IMR-90 (cell line): ENCODE measurements around the gene DNMT3L. TPM values are rescaled to one million over a fixed set of nuclear protein-coding genes. Genes with fewer than 3 reads are reported as not detected.
"Not testable (repeated sequence)": the region's sequence is repeated elsewhere in the genome, so short reads cannot be mapped to it uniquely, and the experiment has no call there.

Experiments
- ATAC-seq: fragments of 200-7000 bp; cut with Tn5 transposase; 2 replicates; pipeline ENCODE4 v1.9.1; 2020; ENCODE audit warnings: low read depth, mild to moderate bottlenecking, moderate library complexity
- BruUV-seq: library from RNA; stranded (reverse); fragments of 400-500 nt; replicated peaks from 2 replicates; lab custom pipeline; 2021; lab: Mats Ljungman, UMichigan
- CTCF ChIA-PET: fragments of 300-600 bp; formaldehyde crosslinking; extraction: SDS; loops from one replicate; lab custom pipeline; 2021; ENCODE audit warnings: antibody characterized with exemption; lab: Yijun Ruan, JAX
- POLR2A ChIA-PET: fragments of 300-600 bp; sonication (Branson Sonifier 250); formaldehyde crosslinking; loops from one replicate; lab custom pipeline; 2022; ENCODE audit warnings: antibody characterized with exemption; ENCODE audit not compliant: unreplicated experiment; lab: Charles Lee
- DNase-seq: peaks from one replicate; pipeline ENCODE4 v3.0.0; 2013
- H2AFZ ChIP-seq: replicated peaks from 2 replicates; pipeline ENCODE3; 2013; ENCODE audit warnings: low read length, mild to moderate bottlenecking; ENCODE audit not compliant: poor library complexity
- H2AK5ac ChIP-seq: 2 replicates; pipeline ENCODE4 v1.6.1; 2013; ENCODE audit warnings: low read depth, low read length, inconsistent platforms
- H2AK9ac ChIP-seq: replicated peaks from 2 replicates; pipeline ENCODE3; 2013; ENCODE audit warnings: mild to moderate bottlenecking, low read depth, low read length, moderate library complexity; ENCODE audit not compliant: poor library complexity
- H2BK120ac ChIP-seq: 2 replicates; pipeline ENCODE4 v1.6.1; 2013; ENCODE audit warnings: low read depth, low read length, inconsistent platforms
- H2BK15ac ChIP-seq: 3 replicates; pipeline ENCODE4 v1.6.1; 2013; ENCODE audit warnings: low read depth, low read length, inconsistent platforms
- H2BK20ac ChIP-seq: 2 replicates; pipeline ENCODE4 v1.6.1; 2013; ENCODE audit warnings: low read depth, mild to moderate bottlenecking, inconsistent platforms, low read length, moderate library complexity
- H2BK5ac ChIP-seq: 2 replicates; pipeline ENCODE4 v1.6.1; 2013; ENCODE audit warnings: mild to moderate bottlenecking, low read depth, low read length, inconsistent platforms; ENCODE audit not compliant: poor library complexity, severe bottlenecking
- H3K14ac ChIP-seq: replicated peaks from 2 replicates; pipeline ENCODE4 v1.6.1; 2013; ENCODE audit warnings: low read depth, low read length, inconsistent platforms
- H3K18ac ChIP-seq: 2 replicates; pipeline ENCODE4 v1.6.1; 2013; ENCODE audit warnings: low read depth, low read length, control low read depth
- H3K23ac ChIP-seq: 2 replicates; pipeline ENCODE4 v1.6.1; 2013; ENCODE audit warnings: low read depth, low read length, inconsistent platforms
- H3K27ac ChIP-seq: 2 replicates; pipeline ENCODE4 v1.5.1; 2013; ENCODE audit warnings: mild to moderate bottlenecking, control low read depth, low read length; ENCODE audit not compliant: insufficient read depth
- H3K27me3 ChIP-seq: 2 replicates; pipeline ENCODE4 v1.6.1; 2013; ENCODE audit warnings: low read length; ENCODE audit not compliant: control insufficient read depth, insufficient read depth
- H3K36me3 ChIP-seq: 2 replicates; pipeline ENCODE4 v1.6.1; 2013; ENCODE audit warnings: low read length, mixed read lengths; ENCODE audit not compliant: control insufficient read depth, insufficient read depth
- H3K4ac ChIP-seq: 2 replicates; pipeline ENCODE4 v1.6.1; 2013; ENCODE audit warnings: low read depth, low read length, inconsistent platforms
- H3K4me1 ChIP-seq: 2 replicates; pipeline ENCODE4 v1.6.1; 2013; ENCODE audit warnings: low read length, mixed read lengths; ENCODE audit not compliant: control insufficient read depth, insufficient read depth
- H3K4me2 ChIP-seq: 2 replicates; pipeline ENCODE4 v1.6.1; 2013; ENCODE audit warnings: low read depth, mild to moderate bottlenecking, control low read depth, low read length, moderate library complexity
- H3K4me3 ChIP-seq: 2 replicates; pipeline ENCODE4 v1.5.1; 2013; ENCODE audit warnings: low read depth, mild to moderate bottlenecking, control low read depth, low read length, moderate library complexity; ENCODE audit not compliant: insufficient read depth
- H3K56ac ChIP-seq: 2 replicates; pipeline ENCODE4 v1.6.1; 2013; ENCODE audit warnings: low read length, inconsistent platforms; ENCODE audit not compliant: insufficient read depth; ENCODE audit errors: extremely low read depth
- H3K79me1 ChIP-seq, 2 experiments: 2 replicates each; pipeline ENCODE4 v1.6.1; 2013; ENCODE audit warnings: low read length in 2 of 2, inconsistent platforms in 1 of 2, low read depth in 1 of 2
- H3K9ac ChIP-seq: 2 replicates; pipeline ENCODE4 v1.6.1; 2013; ENCODE audit warnings: low read depth, low read length, control low read depth
- H3K9me1 ChIP-seq: 2 replicates; pipeline ENCODE4 v1.6.1; 2013; ENCODE audit warnings: low read length, inconsistent platforms; ENCODE audit not compliant: insufficient read depth
- H3K9me3 ChIP-seq: 2 replicates; pipeline ENCODE4 v1.6.1; 2013; ENCODE audit warnings: low read length; ENCODE audit not compliant: control insufficient read depth, insufficient read depth
- H4K20me1 ChIP-seq: 2 replicates; pipeline ENCODE4 v1.6.1; 2013; ENCODE audit warnings: low read length, inconsistent platforms; ENCODE audit not compliant: insufficient read depth
- H4K5ac ChIP-seq: 2 replicates; pipeline ENCODE4 v1.6.1; 2013; ENCODE audit warnings: mild to moderate bottlenecking, low read depth, low read length, control low read depth
- H4K8ac ChIP-seq, 2 experiments: 2 replicates each; pipeline ENCODE4 v1.6.1; 2013; ENCODE audit warnings: low read depth in 2 of 2, low read length in 2 of 2, control low read depth in 1 of 2, inconsistent platforms in 1 of 2
- H4K91ac ChIP-seq: 2 replicates; pipeline ENCODE4 v1.6.1; 2013; ENCODE audit warnings: low read depth, low read length, inconsistent platforms; ENCODE audit not compliant: insufficient read depth
- WGBS, 2 experiments: methylation state at CpG; one replicate each; pipeline versions ENCODE4 v1.1.5 to v1.1.7; 2013; ENCODE audit warnings: missing lambda C conversion rate in 2 of 2; ENCODE audit not compliant: insufficient read length in 1 of 2; ENCODE audit errors: extremely low coverage in 2 of 2; 5-methylcytosine and 5-hydroxymethylcytosine counted together
- dilution Hi-C: fragments of 300-500 bp; cut with HindIII; formaldehyde crosslinking; loops from one replicate; pipeline ENCODE4 v1.14.3; 2018; ENCODE audit warnings: low sequenced_read_pairs; ENCODE audit not compliant: unreplicated experiment
- in situ Hi-C: fragments of 300-500 bp; cut with MboI; formaldehyde crosslinking; loops from 3 replicates; pipeline ENCODE4 v1.14.3; 2019; ENCODE audit warnings: low sequenced_read_pairs, inconsistent platforms, mixed read lengths
- intact Hi-C: fragments of 100-400 bp; cut with micrococcal nuclease; formaldehyde crosslinking; loops from 2 replicates; pipeline ENCODE4 v1.10.0; 2022
- polyA plus RNA-seq, 3 experiments: library from polyadenylated mRNA; depleted of rRNA; stranded (reverse); fragments of >200 nt; gene quantifications; 2 replicates each; pipeline ENCODE4 v1.2.3, GENCODE V29; 2012; ENCODE audit warnings: low replicate concordance in 1 of 3
- total RNA-seq: library from RNA; depleted of rRNA; stranded (reverse); fragments of >200 nt; gene quantifications from 2 replicates; pipeline ENCODE4 v1.2.3, GENCODE V29; 2012
- TF ChIP-seq, protein P1 (sequence below): fragments of 150-350 bp; IDR thresholded peaks from 2 replicates; pipeline ENCODE4 v1.6.1; 2016; ENCODE audit warnings: low read depth, mild to moderate bottlenecking, low read length, moderate library complexity, borderline replicate concordance

Gene DNMT3L
- total and polyA plus RNA-seq, 2 of the 4 experiments (the other 2 are of a cell fraction) = not detected

DNA sequence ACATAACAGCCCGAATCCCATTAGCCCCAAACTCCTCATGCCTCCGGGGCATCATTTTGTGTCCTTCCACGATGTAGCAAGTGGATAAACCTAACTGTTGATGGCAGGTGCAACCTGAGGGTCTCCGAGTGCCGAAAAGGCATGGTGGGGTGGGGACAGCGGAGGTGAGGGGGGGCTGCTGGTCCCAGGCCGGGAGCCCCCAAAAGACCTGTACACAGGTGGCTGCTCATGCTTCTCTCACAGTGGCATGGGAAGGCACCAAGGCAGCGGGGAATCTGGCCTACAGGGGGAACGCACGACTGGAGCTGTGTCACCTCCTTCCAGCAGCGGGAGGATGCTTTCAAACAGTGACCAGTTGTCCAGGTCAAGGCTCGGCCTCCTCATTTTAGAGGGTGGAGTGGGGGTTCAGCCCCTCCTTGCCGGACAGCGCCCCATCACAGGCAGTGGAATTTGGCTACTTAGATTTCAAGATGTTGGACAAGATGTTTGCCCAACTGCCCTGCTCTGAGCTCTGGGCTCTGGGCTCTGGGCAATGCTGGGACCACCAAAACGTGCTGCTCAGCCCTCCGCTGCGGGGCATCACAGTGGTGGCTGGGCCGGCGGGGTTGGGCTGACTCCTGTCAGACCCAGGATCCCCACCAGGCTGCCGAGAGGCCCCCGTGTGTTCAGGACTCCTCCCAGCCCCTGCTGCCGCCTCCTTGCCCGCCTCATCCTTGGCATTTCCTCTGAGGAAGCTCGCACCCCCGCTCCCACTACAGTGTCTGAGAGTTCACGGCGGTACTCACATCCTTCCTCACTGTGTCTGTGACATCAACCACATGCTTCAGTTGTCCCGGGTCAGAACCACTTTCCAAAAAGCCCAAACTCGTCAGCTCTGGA is 7.6 kb downstream of the DNMT3L start (continued):
- TF ChIP-seq, protein P1, sequence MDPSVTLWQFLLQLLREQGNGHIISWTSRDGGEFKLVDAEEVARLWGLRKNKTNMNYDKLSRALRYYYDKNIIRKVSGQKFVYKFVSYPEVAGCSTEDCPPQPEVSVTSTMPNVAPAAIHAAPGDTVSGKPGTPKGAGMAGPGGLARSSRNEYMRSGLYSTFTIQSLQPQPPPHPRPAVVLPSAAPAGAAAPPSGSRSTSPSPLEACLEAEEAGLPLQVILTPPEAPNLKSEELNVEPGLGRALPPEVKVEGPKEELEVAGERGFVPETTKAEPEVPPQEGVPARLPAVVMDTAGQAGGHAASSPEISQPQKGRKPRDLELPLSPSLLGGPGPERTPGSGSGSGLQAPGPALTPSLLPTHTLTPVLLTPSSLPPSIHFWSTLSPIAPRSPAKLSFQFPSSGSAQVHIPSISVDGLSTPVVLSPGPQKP = no peak

DNA sequence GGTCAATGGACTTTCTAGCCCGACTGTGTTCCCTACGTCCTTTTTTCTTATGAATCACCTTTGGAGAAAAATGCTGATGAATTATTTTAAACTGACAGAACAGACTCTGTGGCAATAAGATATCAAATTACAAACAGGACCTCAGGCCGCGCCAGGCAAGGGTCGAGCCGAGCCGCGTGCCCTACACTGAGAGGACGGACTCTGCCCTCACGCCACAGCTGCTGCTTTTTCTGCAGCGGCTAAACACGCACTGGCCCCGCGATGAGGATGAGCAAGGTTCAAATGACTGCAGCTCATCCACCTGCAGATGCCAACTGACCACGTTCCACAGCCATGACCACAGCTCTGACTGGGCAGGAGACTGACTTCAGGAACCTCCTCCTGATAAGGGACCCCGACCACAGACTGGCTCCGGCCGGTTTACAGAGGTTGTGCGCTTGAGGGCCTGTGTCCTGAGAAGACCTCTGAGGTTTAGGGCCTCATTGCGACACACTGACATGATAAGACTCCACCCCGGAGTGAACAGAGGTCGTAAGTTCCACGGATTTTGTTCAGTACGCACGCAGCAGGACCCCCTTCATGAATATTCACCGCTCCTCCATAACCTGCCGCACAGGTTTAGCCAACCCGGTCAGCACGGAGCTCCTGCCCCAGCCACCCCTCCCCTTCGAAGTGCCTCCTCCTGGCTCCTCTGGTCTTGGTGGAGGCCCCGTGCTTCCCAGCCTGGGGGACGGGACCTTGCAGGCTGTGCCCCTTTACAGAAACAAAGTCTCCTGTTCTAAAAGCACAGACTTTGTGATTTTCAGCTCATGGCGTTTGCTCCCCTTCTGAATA is 12.3 kb downstream of the DNMT3L start:
- in situ Hi-C loops, dilution Hi-C loops, H4K91ac ChIP-seq, H3K56ac ChIP-seq, H3K14ac ChIP-seq, POLR2A ChIA-PET, H3K27ac ChIP-seq, H2AFZ ChIP-seq, H2AK9ac ChIP-seq, intact Hi-C loops, H2BK20ac ChIP-seq, CTCF ChIA-PET, H4K5ac ChIP-seq, DNase-seq, H3K9ac ChIP-seq, H3K4ac ChIP-seq, H2BK120ac ChIP-seq, H3K4me3 ChIP-seq, H4K20me1 ChIP-seq, H3K36me3 ChIP-seq, H4K8ac ChIP-seq, H3K27me3 ChIP-seq, H3K4me1 ChIP-seq, H3K18ac ChIP-seq, H3K4me2 ChIP-seq, H2BK5ac ChIP-seq, H2AK5ac ChIP-seq, H3K9me1 ChIP-seq, H3K9me3 ChIP-seq, H3K23ac ChIP-seq, H3K79me1 ChIP-seq, H2BK15ac ChIP-seq, BruUV-seq: not testable (repeated sequence)
- peak; percentile 57 for ATAC-seq
- no CpG with 5 or more reads among the region's 33 CpGs for WGBS, 2 experiments

DNA sequence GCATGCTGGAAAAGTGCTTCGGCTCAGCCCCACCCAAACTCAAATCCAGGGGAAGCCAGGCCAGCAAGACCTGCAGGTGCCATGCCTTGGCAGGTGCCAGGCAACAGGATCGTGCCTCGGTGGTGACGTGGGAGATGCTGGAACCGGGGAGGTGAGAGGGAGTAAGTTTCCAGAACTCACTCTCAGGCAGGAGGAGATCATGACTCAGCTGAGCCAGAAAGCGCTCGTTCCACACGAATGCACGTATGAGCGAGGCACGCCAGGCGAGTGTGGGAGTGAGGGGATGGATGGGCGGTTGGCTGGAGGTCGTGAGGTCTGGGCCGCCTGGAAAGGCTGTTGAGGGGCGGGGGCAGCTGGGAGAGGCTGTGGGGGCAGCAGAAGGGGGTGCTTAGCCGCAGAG is 13.8 kb downstream of the DNMT3L start:
- H3K4ac ChIP-seq, H2BK20ac ChIP-seq, POLR2A ChIA-PET, H2BK120ac ChIP-seq, H3K23ac ChIP-seq, H4K20me1 ChIP-seq, H2AK9ac ChIP-seq, DNase-seq, in situ Hi-C loops, H4K91ac ChIP-seq, H3K18ac ChIP-seq, H3K79me1 ChIP-seq, ATAC-seq, H3K27me3 ChIP-seq, H4K5ac ChIP-seq, CTCF ChIA-PET, H3K9me1 ChIP-seq, H3K9me3 ChIP-seq, H3K56ac ChIP-seq, H2AFZ ChIP-seq, H3K4me2 ChIP-seq, H3K14ac ChIP-seq, BruUV-seq, dilution Hi-C loops, intact Hi-C loops, H3K4me3 ChIP-seq, H2BK15ac ChIP-seq, H2BK5ac ChIP-seq, H3K4me1 ChIP-seq, H3K9ac ChIP-seq, H4K8ac ChIP-seq, H3K36me3 ChIP-seq, H3K27ac ChIP-seq, H2AK5ac ChIP-seq: not testable (repeated sequence)
- no CpG with 5 or more reads among the region's 17 CpGs for WGBS, 2 experiments
